Measurements from ENCODE around the gene NPFFR1. TPM values are rescaled to one million over a fixed set of nuclear protein-coding genes. Genes with fewer than 3 reads are reported as not detected.

NPFFR1 gene
- total RNA-seq, 1 donor from 2014 or later = not detected

DNA sequence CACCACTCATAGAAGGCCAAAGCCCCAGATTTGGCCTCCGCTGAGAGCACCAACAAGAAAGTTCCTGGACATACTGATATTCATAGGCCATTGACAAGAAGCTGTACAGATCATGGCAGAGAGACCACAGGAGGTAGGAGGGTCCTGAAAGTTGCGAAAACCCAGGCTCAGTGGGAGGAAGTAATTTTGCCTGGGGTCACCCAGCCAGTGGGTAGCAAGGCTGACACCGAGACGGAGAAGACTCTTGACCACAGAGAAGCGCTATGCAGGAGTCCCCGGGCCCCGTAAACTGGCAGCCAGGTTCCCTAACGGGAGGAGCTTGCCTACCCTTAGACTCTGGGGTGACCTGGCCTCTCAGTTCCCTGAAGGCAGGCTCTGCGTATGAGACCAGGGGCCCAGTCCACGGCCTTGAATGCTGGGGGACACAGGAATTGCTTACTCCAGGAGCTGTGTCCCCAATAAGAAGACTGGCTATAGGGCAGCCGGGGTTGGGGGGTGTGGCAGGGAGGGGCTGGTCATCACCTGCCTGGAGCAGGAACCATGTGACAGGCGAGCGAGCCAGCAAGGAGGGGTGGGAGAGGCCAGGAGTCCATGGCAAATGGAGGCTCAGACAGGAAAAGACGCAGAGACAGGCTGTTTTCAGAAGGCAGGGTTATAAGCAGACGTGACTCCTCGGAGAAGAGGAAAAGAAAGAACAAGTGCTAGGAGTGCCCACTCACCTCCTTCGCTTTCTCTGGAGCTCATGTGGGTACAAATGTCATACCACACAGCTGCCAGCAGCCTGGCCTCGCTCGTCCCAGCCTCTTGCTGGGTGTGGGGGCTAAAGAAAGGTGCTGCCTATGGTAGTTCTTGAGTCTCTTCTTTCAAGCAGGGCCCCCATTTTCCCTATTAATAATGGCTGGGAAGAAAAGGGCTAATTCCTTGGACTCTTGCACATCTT, 24.6 kb upstream of the NPFFR1 start:
- H3K4me3 Mint-ChIP-seq = no peak overlapping the region
- H3K4me1 Mint-ChIP-seq (ENCODE audit: low read depth) = no peaks in the 10 kb centered on the region
- intact Hi-C loops (cut with micrococcal nuclease) = no loop called here
- H3K27ac Mint-ChIP-seq = no peak overlapping the region
- H3K9me3 Mint-ChIP-seq = no peaks in the 10 kb centered on the region
- DNase-seq (ENCODE audit: low spot score) = no peak
- no peaks in the 10 kb centered on the region for H3K27me3 Mint-ChIP-seq (ENCODE audit: insufficient read depth)
- no peaks in the 10 kb centered on the region for H3K36me3 Mint-ChIP-seq (ENCODE audit: low read depth)

DNA sequence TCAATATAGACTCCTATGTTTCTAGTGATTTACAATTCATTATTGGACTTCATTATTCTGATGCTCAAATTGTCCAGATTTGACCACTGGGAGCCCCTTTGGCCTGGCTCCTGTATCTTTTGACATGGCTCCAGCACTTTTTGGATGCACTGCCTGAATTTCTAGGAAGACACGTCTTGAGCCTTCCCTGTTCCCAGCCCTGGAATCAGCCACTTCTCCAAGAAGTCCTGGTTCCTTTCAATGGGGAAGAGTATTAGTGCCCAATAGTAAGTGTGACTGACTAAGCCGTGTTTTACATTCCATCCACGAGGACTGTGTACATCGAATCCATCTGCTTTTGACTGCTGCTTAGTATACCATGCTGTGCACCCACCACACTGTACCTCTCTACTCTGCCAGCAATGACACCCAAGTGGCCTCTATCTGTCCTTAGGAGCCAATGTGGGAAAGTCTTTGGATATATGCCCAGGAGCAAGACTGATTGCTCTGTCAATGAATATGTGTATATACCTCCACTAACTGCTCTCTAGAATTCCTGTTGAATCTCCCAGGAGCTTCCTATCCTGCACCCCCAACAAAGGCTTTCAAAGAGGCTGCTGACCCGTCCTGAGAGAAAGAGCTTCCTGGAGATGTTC, 23.2 kb upstream of the NPFFR1 start:
- Mint-ChIP-seq H3K27ac (no peak overlapping the region), H3K4me3 (no peak overlapping the region), H3K27me3 (ENCODE audit: insufficient read depth) (no peaks in the 10 kb centered on the region), H3K9me3 (no peaks in the 10 kb centered on the region), H3K4me1 (ENCODE audit: low read depth) (no peaks in the 10 kb centered on the region), H3K36me3 (ENCODE audit: low read depth) (no peaks in the 10 kb centered on the region)
- DNase-seq (ENCODE audit: low spot score) = no peak
- intact Hi-C loops (cut with micrococcal nuclease) = no loop called here

DNA sequence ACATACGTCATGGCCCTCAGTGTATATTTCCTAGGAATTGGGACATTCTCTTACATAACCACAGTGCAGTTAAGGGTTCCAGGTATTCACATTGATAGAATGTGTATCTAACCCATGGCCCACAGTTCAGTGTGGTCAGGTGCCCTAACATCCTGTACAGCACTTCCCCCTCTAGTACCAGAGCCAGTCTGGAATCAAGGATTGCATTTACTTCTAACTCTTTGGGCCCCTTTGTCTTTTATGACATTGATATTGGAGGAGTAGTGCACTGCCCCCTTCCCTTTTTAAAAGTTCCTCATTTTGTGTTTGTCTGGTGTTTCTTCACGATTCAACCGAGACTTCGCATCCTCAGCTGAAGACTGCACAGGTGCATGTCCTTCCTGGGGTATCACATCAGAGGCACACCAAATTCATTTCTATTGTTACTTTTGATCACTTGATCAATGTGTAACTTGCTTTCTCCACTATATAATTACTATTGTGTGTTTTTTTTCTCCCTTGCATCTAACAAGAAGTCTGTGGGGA, 22.4 kb upstream of the NPFFR1 start:
- Mint-ChIP-seq H3K9me3 (no peaks in the 10 kb centered on the region), H3K4me3 (no peak overlapping the region), H3K36me3 (ENCODE audit: low read depth) (no peaks in the 10 kb centered on the region), H3K4me1 (ENCODE audit: low read depth) (no peaks in the 10 kb centered on the region), H3K27ac (no peak overlapping the region), H3K27me3 (ENCODE audit: insufficient read depth) (no peaks in the 10 kb centered on the region)
- intact Hi-C loops (cut with micrococcal nuclease) = no loop called here
- no peak for DNase-seq (ENCODE audit: low spot score)

DNA sequence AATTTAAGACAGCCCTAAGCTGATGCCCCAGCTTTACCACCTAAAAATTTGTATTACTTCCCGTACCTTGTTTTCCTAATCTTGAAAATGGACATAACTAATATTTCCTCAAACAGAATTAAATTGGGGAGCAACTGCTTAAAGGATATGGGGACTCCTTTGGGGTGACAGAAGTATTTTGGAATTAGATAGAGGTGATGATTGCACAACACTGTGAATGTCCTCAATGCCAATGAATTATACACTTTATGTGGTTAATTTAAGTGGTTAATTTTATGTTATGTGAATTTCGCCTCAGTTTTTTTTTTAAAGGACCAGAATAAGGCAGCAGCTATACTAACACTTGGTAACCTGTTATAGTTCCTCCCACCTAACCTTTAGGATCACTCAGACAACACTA, 19.9 kb upstream of the NPFFR1 start:
- intact Hi-C loops (cut with micrococcal nuclease) = no loop called here
- no peak overlapping the region for H3K27ac Mint-ChIP-seq
- H3K9me3 Mint-ChIP-seq = no peaks in the 10 kb centered on the region
- no peak overlapping the region for H3K4me3 Mint-ChIP-seq
- H3K36me3 Mint-ChIP-seq (ENCODE audit: low read depth) = no peaks in the 10 kb centered on the region
- H3K4me1 Mint-ChIP-seq (ENCODE audit: low read depth) = no peaks in the 10 kb centered on the region
- H3K27me3 Mint-ChIP-seq (ENCODE audit: insufficient read depth) = no peaks in the 10 kb centered on the region
- no peak for DNase-seq (ENCODE audit: low spot score)

DNA sequence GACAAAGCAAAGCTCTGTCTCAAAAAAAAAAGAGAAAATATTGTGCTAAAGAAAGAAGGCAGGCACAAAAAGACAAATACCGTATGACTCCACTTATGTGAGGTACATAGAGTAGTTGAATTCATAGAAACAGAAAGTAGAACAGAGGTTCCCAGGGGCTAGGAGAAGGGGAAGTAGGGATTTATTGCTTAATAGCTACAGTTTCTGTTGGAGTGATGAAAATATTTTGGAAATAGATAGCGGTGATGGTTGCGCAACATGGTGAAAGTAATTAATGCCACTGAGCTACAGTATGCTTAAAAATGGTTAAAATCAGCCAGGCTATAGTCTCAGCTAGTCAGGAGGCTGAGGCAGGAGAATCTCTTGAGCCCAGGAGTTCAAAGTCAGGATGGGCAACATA, 18.5 kb upstream of the NPFFR1 start:
- Mint-ChIP-seq H3K4me1 (ENCODE audit: low read depth) (no peaks in the 10 kb centered on the region), H3K27ac (no peak overlapping the region), H3K36me3 (ENCODE audit: low read depth) (no peaks in the 10 kb centered on the region), H3K9me3 (no peaks in the 10 kb centered on the region), H3K27me3 (ENCODE audit: insufficient read depth) (no peaks in the 10 kb centered on the region), H3K4me3 (no peak overlapping the region)
- intact Hi-C loops (cut with micrococcal nuclease) = no loop called here
- DNase-seq (ENCODE audit: low spot score) = no peak

DNA sequence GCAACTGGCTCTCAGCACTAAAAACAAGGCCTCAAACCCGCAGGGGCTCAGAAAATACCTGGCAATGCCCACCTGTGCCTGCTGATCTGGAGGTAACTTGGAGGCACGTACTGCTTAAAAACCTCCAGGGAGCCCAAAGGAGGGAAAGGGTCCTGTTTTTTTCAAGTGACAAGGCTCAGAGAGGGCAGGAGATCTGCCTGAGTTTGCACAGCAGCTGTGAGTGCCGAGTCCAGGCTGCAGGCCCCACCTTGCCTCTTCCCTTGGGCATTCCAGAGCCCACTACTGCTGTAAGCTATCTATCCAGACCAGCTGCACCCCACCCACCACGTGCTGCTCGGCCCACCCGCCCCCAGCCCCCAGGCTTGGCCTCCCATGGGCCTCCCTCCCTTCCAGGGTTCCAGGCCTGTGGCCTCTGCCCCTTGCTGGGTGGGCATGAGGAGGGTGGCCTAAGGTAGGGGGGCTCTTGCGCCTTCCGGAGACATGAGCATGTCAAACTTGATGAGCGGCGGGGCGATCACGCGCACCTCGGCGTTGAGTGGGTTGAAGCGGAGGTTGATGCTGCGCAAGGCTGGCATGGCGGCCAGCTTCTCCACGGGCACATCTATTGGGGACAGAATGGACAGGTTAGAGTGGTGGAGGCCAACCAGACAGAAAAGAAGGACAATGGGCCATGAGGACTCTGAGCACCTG, 17.2 kb upstream of the NPFFR1 start:
- Mint-ChIP-seq H3K4me1 (ENCODE audit: low read depth) (no peaks in the 10 kb centered on the region), H3K4me3 (no peak overlapping the region), H3K27me3 (ENCODE audit: insufficient read depth) (no peaks in the 10 kb centered on the region), H3K27ac (no peak overlapping the region), H3K9me3 (no peaks in the 10 kb centered on the region), H3K36me3 (ENCODE audit: low read depth) (no peaks in the 10 kb centered on the region)
- DNase-seq (ENCODE audit: low spot score) = no peak
- intact Hi-C loops (cut with micrococcal nuclease) = no loop called here

DNA sequence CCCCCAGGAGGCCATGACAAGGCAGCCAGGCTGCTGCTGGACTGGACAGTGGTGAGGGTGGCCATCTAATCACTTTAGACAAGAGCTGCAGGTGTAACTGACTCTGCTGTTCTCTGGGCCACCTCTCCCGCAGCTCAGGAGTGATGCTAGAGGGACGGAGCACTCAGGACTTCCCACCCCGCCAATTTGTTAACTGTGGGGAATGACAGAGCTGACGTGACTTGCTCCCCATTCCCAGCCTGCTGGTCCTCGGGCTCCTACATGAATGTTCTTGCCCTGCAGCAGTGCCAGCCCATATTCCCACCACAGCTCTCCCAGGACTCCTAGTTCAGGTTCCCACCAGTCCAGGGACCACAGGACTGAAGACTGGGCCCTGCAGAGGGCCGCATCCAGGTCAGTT, 16.7 kb upstream of the NPFFR1 start:
- no peak for DNase-seq (ENCODE audit: low spot score)
- H3K9me3 Mint-ChIP-seq = no peaks in the 10 kb centered on the region
- H3K4me3 Mint-ChIP-seq = no peak overlapping the region
- no peaks in the 10 kb centered on the region for H3K27me3 Mint-ChIP-seq (ENCODE audit: insufficient read depth)
- no peak overlapping the region for H3K27ac Mint-ChIP-seq
- no peaks in the 10 kb centered on the region for H3K36me3 Mint-ChIP-seq (ENCODE audit: low read depth)
- no peaks in the 10 kb centered on the region for H3K4me1 Mint-ChIP-seq (ENCODE audit: low read depth)
- intact Hi-C loops (cut with micrococcal nuclease) = no loop called here

DNA sequence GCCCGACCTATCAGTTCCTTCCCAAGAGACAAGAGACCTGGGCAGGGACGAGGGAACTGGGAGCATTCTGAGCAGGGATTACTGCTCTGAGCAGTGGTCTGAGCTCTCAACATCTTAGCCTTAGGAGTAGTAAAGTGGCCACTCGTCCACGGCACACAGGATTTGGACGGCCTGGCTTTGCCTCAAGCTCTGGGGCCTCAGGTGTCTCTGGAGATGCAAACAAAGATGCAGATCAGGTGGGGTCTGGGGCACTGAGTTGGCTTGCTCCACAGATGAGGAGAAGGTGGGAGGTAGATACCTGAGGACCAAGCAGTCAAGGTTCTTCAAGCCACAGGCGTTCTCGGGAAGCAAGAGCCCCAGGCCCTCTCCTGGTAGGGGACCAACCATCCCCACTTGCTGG, 16.1 kb upstream of the NPFFR1 start:
- H3K9me3 Mint-ChIP-seq = no peaks in the 10 kb centered on the region
- intact Hi-C loops (cut with micrococcal nuclease) = no loop called here
- no peaks in the 10 kb centered on the region for H3K27me3 Mint-ChIP-seq (ENCODE audit: insufficient read depth)
- no peaks in the 10 kb centered on the region for H3K36me3 Mint-ChIP-seq (ENCODE audit: low read depth)
- H3K4me1 Mint-ChIP-seq (ENCODE audit: low read depth) = no peaks in the 10 kb centered on the region
- DNase-seq (ENCODE audit: low spot score) = no peak
- H3K27ac Mint-ChIP-seq = no peak overlapping the region
- no peak overlapping the region for H3K4me3 Mint-ChIP-seq

DNA sequence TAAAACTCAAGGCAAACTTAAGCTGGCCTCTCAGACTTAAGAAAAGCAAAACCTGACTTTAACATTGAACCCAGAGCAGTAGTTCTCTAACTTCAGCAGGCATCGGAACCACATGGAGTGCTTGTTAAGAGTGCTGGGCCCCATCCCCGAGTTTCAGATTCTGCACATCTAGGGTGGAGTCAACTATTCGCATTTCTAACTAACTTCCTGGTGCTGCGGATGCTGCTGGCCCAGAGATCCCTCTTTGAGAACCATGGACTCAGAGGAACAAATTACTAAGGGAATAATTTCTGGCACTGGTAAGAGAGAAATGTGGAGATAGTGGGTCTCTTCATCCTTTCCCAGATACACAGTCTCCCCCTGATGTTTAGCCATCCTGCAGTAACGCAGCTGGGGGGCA, 14.6 kb upstream of the NPFFR1 start:
- no peak for DNase-seq (ENCODE audit: low spot score)
- H3K4me3 Mint-ChIP-seq = no peak overlapping the region
- H3K9me3 Mint-ChIP-seq = no peaks in the 10 kb centered on the region
- H3K27me3 Mint-ChIP-seq (ENCODE audit: insufficient read depth) = no peaks in the 10 kb centered on the region
- H3K27ac Mint-ChIP-seq = no peak overlapping the region
- intact Hi-C loops (cut with micrococcal nuclease) = no loop called here
- no peaks in the 10 kb centered on the region for H3K36me3 Mint-ChIP-seq (ENCODE audit: low read depth)
- peaks cover 1% of the 10 kb centered on the region for H3K4me1 Mint-ChIP-seq (ENCODE audit: low read depth)

DNA sequence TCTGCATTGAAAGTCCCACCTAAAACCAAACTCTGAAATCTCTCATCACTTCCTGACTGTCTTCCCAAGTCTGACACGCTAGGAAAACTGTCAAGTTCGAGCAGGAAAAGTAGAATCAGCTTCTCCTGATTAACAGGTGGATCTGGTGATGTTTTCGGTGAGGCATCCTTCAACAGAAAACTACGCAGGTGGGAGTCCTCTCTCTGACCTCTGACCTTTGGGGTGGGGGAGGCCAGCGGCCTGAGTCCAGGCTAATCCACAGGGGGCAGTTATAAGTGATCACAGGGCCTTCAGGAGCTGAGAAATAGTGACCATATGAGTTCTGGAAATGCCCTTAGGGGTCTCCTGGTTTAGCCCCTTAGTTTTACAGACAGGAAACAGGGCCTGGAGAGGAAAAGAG, 13.4 kb upstream of the NPFFR1 start:
- H3K36me3 Mint-ChIP-seq (ENCODE audit: low read depth) = no peaks in the 10 kb centered on the region
- intact Hi-C loops (cut with micrococcal nuclease) = no loop called here
- peaks cover 5% of the 10 kb centered on the region for H3K4me1 Mint-ChIP-seq (ENCODE audit: low read depth)
- H3K4me3 Mint-ChIP-seq = no peak overlapping the region
- DNase-seq (ENCODE audit: low spot score) = no peak
- H3K27ac Mint-ChIP-seq = no peak overlapping the region
- no peaks in the 10 kb centered on the region for H3K9me3 Mint-ChIP-seq
- no peaks in the 10 kb centered on the region for H3K27me3 Mint-ChIP-seq (ENCODE audit: insufficient read depth)

DNA sequence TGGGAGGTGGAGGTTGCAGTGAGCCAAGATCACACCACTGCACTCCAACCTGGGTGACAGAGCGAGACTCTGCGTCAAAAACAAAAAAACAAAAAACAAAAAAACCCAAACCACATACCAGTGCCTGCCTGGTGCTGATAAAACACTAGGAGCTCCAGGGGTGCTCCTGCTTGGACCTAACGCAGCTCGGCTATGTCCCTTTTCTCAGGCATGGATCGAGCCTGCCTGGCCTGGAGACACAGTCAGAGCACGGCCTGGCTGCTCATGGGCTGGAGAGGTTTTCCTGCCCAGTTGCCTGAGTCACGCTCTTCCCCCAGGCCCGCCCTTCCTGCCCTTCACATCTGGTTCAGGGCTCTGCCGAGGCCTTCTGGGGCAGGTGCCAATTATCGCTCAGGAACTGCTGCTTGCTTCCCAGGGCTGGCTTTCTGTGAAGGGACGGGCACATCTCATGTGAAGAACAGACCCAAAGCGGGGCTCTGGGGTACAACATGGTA, 12.6 kb upstream of the NPFFR1 start:
- peaks cover 5% of the 10 kb centered on the region for H3K4me1 Mint-ChIP-seq (ENCODE audit: low read depth)
- H3K9me3 Mint-ChIP-seq = no peaks in the 10 kb centered on the region
- H3K27ac Mint-ChIP-seq = no peak overlapping the region
- no peak overlapping the region for H3K4me3 Mint-ChIP-seq
- no peaks in the 10 kb centered on the region for H3K36me3 Mint-ChIP-seq (ENCODE audit: low read depth)
- DNase-seq (ENCODE audit: low spot score) = no peak
- H3K27me3 Mint-ChIP-seq (ENCODE audit: insufficient read depth) = no peaks in the 10 kb centered on the region
- intact Hi-C loops (cut with micrococcal nuclease) = no loop called here

DNA sequence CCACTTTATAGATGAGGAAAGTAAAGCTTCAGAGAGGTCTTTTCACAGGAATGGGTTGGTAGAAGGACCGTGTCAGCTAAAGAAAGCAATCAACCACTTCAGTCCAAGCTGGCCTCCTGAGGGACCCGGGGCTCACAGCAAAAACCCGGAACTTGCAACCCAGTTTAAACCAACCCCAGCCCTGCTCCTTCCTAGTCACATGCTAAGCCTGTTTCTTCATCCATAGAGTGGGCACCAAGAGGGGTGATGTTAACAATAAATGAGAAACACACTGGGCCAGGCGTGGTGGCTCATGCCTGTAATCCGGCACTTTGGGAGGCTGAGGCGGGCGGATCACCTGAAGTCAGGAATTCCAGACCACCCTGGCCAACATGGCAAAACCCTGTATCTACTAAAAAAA, 12.1 kb upstream of the NPFFR1 start:
- H3K27ac Mint-ChIP-seq = no peak overlapping the region
- H3K4me3 Mint-ChIP-seq = no peak overlapping the region
- no peak for DNase-seq (ENCODE audit: low spot score)
- no peaks in the 10 kb centered on the region for H3K9me3 Mint-ChIP-seq
- H3K36me3 Mint-ChIP-seq (ENCODE audit: low read depth) = no peaks in the 10 kb centered on the region
- intact Hi-C loops (cut with micrococcal nuclease) = no loop called here
- peaks cover 5% of the 10 kb centered on the region for H3K4me1 Mint-ChIP-seq (ENCODE audit: low read depth)
- H3K27me3 Mint-ChIP-seq (ENCODE audit: insufficient read depth) = no peaks in the 10 kb centered on the region

DNA sequence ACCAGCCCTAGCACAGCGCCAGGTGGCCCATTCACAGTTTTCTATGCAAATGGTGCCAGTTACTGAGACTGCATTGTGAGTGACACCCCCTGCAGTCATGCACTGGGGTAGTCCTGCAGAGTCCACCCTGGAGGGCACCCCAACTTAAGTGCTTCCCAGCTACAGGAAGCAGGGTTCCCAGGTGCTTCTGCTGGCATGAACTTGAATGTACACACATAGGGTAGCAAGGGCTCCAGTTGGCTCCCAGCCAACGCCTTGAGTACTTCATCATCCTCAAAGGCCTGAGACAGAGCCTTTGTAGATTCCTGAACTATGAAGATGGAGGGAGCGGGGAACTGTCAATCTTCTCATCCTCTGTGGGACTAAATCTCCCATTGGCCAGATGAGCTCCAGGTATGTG, 11.5 kb upstream of the NPFFR1 start:
- Mint-ChIP-seq H3K27me3 (ENCODE audit: insufficient read depth) (no peaks in the 10 kb centered on the region), H3K4me1 (ENCODE audit: low read depth) (peaks cover 5% of the 10 kb centered on the region), H3K36me3 (ENCODE audit: low read depth) (no peaks in the 10 kb centered on the region), H3K27ac (no peak overlapping the region), H3K9me3 (no peaks in the 10 kb centered on the region), H3K4me3 (no peak overlapping the region)
- intact Hi-C loops (cut with micrococcal nuclease) = no loop called here
- DNase-seq (ENCODE audit: low spot score) = no peak

Measured in activated T-helper 1 cell treated with anti-CD3 and anti-CD28 coated beads, Interleukin-12 subunit alpha, Interleukin-12 subunit beta, Interleukin-2, Interleukin-4 antibody, amounts not matched to agents 30 ng/mL and 10 ng/mL and 1 ng/mL, durations not matched to agents 14 hours and 24 hours and 36 hours (primary cell).